HG02678 (cell line): ENCODE results near the gene PCDHB5.
"Not testable (repeated sequence)": the region's sequence is repeated elsewhere in the genome, so short reads cannot be mapped to it uniquely, and the experiment has no call there.

Experiments
- ATAC-seq: cut with Tn5 transposase; IDR thresholded peaks from one replicate; pipeline ENCODE4 v1.9.1; 2021; ENCODE audit warnings: mild to moderate bottlenecking, moderate library complexity; ENCODE audit not compliant: unreplicated experiment

PCDHB5 gene

GRCh38 chr5:141135030-141135717, at the start of gene PCDHB5:
PCDHB5 (plus strand) TSS chr5:141135206; CDS start chr5:141135435, 229 bp downstream.
- no peak for ATAC-seq

- no peak for ATAC-seq
Measured at GRCh38 chr5:141094481-141095262, 40.3 kb upstream of the PCDHB5 start, which contains the start of gene PCDHB2. PCDHB2 (plus strand) TSS chr5:141094615; CDS start chr5:141094791, 176 bp downstream.

DNA sequence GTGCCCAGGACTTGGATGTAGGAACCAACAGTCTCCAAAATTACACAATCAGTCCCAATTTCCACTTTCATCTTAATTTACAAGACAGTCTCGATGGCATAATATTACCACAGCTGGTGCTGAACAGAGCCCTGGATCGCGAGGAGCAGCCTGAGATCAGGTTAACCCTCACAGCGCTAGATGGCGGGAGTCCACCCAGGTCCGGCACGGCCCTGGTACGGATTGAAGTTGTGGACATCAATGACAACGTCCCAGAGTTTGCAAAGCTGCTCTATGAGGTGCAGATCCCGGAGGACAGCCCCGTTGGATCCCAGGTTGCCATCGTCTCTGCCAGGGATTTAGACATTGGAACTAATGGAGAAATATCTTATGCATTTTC, 39.8 kb upstream of the PCDHB5 start:
- no peak for ATAC-seq

DNA sequence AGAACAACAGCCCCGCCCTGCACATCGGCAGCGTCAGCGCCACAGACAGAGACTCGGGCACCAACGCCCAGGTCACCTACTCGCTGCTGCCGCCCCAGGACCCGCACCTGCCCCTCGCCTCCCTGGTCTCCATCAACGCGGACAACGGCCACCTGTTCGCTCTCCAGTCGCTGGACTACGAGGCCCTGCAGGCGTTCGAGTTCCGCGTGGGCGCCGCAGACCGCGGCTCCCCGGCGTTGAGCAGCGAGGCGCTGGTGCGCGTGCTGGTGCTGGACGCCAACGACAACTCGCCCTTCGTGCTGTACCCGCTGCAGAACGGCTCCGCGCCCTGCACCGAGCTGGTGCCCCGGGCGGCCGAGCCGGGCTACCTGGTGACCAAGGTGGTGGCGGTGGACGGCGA, 38.8 kb upstream of the PCDHB5 start:
- not testable (repeated sequence) for ATAC-seq

GRCh38 chr5:141096586-141096985, 38.4 kb upstream of the PCDHB5 start:
- not testable (repeated sequence) for ATAC-seq

DNA sequence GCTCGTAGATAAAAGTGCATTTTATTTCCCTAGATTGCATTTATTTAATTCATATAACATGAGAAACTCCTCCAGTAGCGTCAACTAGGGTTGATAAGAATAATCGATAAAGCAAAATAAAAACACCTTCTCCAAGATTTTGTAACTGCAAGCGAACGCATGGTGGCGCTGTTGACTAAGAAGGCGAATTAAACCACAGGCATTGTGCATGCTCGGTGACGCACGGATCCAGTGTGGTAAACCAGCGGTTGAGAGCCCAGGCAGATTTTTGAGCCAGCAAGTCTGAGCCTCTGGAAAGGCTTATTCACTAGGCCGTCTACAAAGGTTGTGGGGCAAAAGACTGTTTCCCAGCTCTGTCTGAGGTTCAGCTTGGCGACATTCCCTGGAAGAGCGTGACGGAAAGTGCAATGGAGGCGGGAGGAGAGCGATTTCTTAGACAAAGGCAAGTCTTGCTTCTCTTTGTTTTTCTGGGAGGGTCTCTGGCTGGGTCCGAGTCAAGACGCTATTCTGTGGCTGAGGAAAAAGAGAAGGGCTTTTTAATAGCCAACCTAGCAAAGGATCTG, 34.7 kb upstream of the PCDHB5 start, which contains the start of gene PCDHB3:
Gene PCDHB3 (plus strand): TSS at position 231 of the 563 bp plus-strand sequence. CDS start 177 bp downstream, at position 408.
- ATAC-seq: no peak

DNA sequence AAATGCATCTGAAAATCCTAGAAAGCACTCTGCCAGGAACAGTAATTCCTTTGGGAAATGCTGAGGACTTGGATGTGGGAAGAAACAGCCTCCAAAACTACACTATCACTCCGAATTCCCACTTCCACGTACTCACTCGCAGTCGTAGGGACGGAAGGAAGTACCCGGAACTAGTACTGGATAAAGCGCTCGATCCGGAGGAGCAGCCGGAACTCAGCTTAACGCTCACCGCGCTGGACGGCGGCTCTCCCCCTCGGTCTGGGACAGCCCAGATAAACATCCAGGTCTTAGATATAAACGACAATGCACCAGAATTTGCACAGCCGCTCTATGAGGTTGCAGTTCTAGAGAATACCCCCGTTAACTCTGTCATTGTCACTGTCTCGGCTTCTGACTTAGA, 33.9 kb upstream of the PCDHB5 start:
- ATAC-seq: no peak

- not testable (repeated sequence) for ATAC-seq
Measured at GRCh38 chr5:141102070-141102469, 32.9 kb upstream of the PCDHB5 start.

- ATAC-seq: not testable (repeated sequence)
Measured at GRCh38 chr5:141102471-141102870, 32.5 kb upstream of the PCDHB5 start.

GRCh38 chr5:141105350-141105749, 29.7 kb upstream of the PCDHB5 start:
- no peak for ATAC-seq

GRCh38 chr5:141119250-141119649, 15.8 kb upstream of the PCDHB5 start:
- ATAC-seq: no peak

DNA sequence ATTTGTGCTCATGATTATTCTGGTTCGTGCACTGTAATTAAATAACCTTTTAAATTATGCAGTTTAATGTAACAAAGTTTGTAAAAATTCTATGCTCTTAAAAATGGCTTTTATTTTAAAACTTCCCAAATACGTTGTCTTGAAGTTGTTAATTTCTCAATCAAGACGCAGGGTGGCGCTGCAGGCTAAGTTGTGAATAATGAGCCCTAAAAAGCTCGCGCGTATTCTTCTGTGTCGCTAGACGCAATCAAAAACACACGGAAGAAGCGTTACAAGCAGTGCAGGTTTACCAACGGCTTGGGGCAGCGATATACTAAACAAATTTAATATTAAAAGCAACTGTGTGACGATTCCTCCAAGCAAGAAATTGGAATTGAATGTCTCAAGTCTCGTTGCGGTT, 13.4 kb upstream of the PCDHB5 start, which contains the start of gene PCDHB4:
Gene PCDHB4 (plus strand): TSS at position 256 of the 400 bp plus-strand sequence. CDS start 181 bp downstream, outside the sequence.
- no peak for ATAC-seq

- ATAC-seq: no peak
Measured at GRCh38 chr5:141121985-141122384, 13.0 kb upstream of the PCDHB5 start.

DNA sequence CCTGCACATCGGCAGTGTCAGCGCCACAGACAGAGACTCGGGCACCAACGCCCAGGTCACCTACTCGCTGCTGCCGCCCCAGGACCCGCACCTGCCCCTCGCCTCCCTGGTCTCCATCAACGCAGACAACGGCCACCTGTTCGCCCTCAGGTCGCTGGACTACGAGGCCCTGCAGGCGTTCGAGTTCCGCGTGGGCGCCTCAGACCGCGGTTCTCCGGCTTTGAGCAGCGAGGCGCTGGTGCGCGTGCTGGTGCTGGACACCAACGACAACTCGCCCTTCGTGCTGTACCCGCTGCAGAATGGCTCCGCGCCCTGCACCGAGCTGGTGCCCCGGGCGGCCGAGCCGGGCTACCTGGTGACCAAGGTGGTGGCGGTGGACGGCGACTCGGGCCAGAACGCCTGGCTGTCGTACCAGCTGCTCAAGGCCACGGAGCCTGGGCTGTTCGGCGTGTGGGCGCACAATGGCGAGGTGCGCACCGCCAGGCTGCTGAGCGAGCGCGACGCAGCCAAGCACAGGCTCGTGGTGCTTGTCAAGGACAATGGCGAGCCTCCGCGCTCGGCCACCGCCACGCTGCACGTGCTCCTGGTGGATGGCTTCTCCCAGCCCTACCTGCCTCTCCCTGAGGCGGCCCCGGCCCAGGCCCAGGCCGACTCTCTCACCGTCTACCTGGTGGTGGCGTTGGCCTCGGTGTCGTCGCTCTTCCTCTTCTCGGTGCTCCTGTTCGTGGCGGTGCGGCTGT, 11.4 kb upstream of the PCDHB5 start:
- ATAC-seq: not testable (repeated sequence)

GRCh38 chr5:141127305-141127704, 7.7 kb upstream of the PCDHB5 start:
- ATAC-seq: no peak

GRCh38 chr5:141135718-141136266, 786 bp downstream of the PCDHB5 start:
- no peak for ATAC-seq

DNA sequence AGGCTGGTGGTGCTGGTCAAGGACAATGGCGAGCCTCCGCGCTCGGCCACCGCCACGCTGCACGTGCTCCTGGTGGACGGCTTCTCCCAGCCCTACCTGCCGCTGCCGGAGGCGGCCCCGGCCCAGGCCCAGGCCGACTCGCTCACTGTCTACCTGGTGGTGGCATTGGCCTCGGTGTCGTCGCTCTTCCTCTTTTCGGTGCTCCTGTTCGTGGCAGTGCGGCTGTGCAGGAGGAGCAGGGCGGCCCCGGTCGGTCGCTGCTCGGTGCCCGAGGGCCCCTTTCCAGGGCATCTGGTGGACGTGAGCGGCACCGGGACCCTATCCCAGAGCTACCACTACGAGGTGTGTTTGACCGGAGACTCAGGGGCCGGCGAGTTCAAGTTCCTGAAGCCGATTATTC, 2.3 kb downstream of the PCDHB5 start:
- not testable (repeated sequence) for ATAC-seq

GRCh38 chr5:141149812-141150211, 14.8 kb downstream of the PCDHB5 start, which contains the start of gene PCDHB6:
PCDHB6 (plus strand) TSS chr5:141150057; CDS start chr5:141150258, 201 bp downstream.
- ATAC-seq: no peak

DNA sequence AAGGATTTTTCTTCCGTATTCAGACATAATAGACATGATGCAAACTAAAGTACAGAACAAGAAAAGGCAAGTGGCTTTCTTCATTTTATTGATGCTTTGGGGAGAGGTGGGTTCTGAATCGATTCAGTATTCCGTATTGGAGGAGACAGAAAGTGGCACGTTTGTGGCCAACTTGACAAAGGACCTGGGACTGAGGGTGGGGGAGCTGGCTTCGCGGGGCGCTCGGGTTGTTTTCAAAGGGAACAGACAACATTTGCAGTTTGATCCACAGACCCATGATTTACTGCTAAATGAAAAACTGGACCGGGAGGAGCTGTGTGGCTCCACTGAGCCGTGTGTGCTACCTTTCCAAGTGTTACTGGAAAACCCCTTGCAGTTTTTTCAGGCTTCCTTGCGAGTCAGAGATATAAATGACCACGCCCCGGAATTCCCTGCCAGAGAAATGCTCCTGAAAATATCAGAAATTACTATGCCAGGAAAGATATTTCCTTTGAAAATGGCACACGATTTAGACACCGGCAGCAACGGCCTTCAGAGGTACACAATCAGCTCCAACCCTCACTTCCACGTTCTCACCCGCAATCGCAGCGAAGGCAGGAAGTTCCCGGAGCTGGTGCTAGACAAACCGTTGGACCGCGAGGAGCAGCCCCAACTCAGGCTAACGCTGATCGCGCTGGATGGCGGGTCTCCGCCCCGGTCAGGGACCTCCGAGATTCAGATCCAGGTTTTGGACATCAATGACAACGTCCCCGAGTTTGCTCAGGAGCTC, 15.4 kb downstream of the PCDHB5 start:
- no peak for ATAC-seq

DNA sequence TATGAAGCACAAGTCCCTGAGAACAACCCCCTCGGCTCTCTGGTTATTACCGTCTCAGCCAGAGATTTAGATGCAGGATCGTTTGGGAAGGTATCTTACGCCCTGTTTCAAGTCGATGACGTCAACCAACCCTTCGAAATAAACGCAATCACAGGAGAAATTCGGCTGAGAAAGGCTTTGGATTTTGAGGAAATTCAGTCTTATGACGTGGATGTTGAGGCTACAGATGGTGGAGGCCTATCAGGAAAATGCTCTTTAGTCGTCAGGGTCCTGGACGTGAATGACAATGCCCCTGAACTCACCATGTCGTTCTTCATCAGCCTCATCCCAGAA, 16.0 kb downstream of the PCDHB5 start:
- no peak for ATAC-seq
